Activated CD4-positive, alpha-beta T cell treated with anti-CD3 and anti-CD28 coated beads, Interleukin-2, amount 50 U/mL, for 48 hours (primary cell): Measurements from ENCODE around the gene MTHFD2.

Source experiments
- DNase-seq, 2 experiments: peaks; one replicate each; pipeline ENCODE4 v3.0.0-alpha.2; 2020

Gene MTHFD2

DNA sequence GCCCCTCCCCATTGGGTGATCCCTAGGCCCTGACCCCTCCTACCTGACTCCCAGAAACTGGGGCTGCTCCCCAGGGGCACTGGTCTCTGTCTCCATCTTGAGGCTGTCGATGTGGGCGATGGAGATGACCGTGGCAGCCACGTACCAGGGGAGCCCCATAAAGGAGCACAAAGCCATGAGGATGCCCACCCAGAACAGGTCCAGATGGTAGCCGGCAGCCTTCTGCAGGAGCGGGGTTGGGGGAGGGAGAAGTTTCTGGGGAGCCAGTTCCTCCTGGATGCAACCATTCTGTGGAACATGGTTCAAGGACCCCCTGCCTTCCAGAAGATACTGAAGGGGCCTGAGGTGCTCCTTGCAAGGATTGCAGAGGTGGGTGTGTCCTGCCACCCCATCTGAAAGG lies 34.0 kb downstream of the MTHFD2 start:
- DNase-seq = no peak

GRCh38 chr2:74233648-74234047 lies 35.2 kb downstream of the MTHFD2 start:
- DNase-seq = no peak

DNA sequence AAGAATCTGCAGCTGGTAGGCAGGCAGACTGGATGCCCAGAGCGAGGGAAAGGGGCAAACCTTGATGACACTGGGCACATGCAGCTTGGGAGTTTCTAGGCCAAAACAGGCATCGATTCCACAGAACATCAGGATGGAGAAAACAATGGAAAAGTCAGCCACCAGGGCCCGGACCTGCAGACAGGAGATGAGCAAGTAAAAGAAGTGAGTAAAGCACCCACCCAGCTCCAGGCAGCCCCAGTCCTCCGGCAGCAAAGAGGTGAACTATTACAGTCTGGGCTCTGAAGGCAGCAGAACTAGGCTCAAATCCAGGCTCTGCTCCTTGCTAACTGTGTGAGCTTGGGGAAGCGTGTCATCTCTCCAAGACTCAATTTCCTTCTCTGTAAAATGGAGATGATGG lies 36.6 kb downstream of the MTHFD2 start:
- DNase-seq = no peak

DNA sequence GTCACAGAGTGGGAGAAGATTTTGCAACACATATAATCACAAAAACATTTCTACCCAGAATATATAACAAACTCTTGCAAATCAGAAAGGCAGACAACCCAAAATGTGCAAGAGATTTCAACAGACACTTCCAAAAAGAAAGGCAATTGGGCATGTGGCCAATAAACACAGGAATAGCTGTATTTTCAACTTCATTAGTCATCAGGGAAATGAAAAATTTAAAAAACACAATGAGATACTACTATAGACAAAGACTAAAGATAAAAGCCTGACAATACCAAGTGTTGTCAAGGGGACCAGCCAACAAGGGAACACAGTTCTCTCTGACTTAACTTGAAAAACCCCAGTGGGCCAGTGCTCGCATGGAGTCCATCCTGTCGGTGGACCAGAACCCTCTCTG lies 40.5 kb downstream of the MTHFD2 start:
- DNase-seq = no peak

- DNase-seq = no peak
These were observed 40.9 kb downstream of the MTHFD2 start for GRCh38 chr2:74239346-74239745.

DNA sequence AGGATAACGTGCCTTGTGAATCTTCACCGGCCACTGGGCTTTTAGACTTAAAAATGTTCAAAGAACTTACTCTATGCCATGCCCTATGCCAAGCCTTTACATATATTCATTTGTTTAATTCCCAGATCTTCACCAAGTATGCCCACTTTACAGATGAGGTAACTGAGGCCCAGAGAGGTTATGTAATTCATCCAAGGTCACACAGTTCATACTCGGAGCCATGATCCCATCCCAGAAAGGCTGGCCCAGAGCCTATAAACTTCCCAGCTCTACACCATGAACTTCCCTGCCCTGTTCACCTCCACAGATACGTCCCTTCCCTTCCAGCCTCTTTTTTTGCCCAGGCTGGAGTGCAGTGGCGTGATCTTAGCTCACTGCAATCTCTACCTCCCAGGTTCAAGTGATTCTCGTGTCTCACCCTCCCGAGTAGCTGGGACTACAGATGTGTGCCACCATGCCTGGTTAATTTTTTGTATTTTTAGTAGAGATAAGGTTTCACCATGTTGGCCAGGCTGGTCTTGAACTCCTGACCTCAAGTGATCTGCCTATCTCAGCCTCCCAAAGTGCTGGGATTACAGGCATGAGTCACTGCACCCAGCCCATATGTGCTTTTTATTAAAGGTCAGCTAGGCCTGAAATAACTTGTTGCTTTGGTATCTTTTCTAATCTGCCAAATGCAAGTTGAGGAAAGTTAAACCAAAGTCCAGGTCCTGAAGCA lies 44.1 kb downstream of the MTHFD2 start:
- no peak for DNase-seq

GRCh38 chr2:74244286-74244685 lies 45.9 kb downstream of the MTHFD2 start:
- no peak for DNase-seq

DNA sequence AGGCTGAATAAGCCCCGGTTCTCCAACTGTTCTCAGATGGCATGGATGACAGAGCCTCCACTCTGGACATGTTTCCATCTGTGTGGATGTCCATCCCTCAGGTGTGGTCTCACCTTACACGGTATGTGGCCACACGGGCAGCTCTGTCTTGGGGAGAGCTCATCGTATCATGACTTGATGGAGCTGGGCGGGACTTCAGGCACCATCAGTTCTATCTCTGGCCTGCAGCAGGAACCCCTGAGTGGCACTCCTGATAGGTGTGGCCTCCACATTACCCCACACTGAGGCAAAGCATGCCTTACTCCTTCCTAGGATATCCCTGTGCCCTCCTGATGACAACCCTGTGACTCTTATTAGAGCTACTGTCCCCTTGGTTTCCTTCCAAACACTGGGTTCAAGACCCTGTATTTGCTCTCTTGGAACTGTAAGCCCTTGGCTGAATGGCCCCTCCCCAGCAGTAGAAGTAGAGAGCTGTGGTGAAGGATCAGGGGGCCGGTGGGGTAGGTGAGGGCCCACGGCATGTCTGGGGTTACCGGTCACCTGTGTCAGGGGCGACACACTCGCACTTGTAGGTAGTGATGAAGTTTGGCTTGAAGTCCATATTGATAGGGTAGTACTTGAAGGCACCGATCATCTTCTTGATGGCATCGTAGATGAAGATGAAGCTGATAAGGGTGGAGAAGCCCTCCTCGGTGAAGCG lies 48.2 kb downstream of the MTHFD2 start:
- DNase-seq = no peak

DNA sequence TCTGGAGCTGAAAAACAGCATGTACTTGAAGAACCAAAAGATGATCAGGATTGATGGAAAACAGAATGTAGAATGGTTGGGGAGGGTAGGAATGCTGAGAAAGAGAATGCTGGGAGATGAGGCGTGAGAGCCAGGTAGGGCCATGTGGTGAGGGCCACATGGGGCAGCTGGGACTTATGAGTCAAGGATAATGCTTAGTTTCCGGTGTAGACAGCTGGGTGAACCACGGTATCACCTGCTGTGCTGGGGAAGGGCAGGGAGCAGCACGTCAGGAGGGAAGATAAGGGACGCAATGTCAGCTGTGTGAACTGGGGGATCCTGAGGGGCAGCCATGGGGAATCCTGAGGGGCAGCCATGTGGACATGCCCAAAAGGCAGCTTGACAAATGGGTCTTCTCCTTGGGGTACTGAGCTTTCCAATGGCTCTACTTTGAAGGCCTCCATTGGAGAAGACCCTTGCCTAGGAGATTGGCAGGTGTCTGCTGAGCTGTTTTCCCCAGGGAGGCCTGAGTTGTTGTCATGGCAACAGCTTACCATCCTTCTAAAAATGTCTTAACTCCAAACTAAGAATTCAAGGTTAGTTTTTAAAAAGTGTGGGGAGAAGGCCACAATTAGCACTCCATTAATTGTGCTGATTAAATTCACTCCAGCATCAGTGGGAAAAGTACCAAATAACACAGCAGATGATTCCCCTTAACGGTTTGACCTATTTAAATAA lies 51.1 kb downstream of the MTHFD2 start:
- no peak for DNase-seq

DNA sequence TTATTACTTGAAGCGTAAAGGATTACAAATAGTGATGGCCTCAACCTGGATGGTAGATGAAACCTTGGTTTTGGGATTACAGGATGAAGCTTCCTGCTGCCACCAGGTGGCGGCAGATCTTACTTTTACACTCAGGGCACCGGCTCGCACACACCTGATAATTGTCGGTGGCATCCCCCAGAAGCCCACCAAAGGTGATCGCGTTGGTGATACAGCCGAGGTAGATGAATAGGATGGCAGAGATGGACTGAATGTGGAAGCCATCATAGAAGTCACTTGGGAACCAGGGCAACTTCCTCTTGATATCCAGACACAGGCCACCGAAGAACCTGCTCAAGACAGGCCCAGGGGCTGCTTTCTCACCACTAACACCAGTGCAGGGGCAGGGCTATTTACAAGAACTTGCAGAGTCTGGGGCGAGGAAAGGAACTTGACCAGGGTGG lies 51.8 kb downstream of the MTHFD2 start:
- peak; percentile 52 to 66 for DNase-seq

GRCh38 chr2:74252036-74252435 lies 53.6 kb downstream of the MTHFD2 start:
- DNase-seq = no peak

DNA sequence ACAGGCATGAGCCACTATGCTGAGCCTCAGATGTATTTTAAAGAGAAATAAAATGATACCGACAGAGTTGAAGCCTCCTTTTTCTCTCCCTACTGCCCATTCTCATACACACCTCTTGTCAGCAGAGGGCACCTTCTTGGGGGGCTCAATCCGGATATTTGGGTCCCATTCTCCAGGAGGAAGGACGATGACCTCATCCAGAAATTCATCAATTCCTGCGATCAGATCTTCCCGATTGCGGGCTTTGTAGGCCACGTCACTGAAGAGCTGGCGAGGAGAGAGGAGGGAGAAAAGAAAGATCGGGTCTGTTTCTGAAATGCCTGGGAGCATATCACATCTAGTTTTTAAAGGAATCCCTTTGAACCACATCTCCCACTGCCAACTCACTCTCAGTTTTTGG lies 54.4 kb downstream of the MTHFD2 start:
- no peak for DNase-seq

DNA sequence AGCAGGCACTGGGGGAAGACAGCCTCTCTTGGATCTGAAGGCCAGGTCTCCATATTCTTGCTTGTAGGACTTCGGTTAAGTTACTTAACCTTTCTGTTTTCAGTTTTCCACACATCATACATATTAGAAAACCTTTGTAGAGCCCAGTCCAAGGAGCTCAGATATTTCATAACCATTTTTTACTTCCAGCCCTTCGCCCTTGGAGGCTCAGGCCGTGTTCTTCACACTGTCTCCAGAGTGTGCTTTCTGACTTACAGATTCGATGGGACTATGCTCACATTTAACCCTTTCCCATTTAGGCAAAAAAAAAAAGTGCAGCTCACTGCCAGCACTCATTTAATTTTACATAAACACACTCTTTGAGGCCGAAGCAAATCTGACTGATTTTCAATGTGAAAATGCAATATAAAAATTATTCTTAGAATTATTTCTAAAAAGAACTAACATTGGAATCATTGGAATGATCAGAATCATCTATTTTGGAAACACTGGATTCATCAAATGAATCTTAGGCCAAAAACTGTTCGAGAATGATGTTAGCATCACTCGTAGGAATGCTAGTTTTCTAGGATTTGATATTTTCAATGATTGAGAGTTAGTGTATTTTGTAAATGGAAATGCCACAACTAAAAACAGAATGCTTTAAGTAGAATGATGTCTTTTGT lies 55.0 kb downstream of the MTHFD2 start:
- DNase-seq = no peak

- no peak for DNase-seq
These were observed 55.5 kb downstream of the MTHFD2 start for GRCh38 chr2:74253971-74254310.

- DNase-seq = no peak
These were observed 57.3 kb downstream of the MTHFD2 start for GRCh38 chr2:74255660-74256213.

- DNase-seq = no peak
These were observed 60.8 kb downstream of the MTHFD2 start for GRCh38 chr2:74259191-74259590.

DNA sequence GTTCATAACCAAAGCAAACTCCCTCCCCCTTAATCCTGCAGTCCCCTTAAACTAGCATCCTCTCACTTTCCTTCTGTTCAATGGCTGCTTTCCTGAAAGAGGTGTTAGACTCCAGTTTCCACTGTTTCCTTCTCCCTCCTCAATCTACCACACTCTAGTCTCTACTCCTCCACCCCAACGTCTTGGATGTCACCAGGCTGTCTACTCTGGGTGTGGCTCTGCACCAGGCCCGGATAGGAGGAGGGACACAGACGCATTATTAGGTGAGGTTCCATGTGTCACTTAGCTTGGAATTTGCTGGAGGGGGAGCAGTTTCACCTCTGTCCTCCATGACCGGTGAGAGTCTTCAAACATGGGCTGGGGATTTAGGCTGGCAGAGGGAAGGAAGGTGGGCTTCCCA lies 61.3 kb downstream of the MTHFD2 start:
- no peak for DNase-seq

- no peak for DNase-seq
These were observed 62.1 kb downstream of the MTHFD2 start for GRCh38 chr2:74260495-74260894.

DNA sequence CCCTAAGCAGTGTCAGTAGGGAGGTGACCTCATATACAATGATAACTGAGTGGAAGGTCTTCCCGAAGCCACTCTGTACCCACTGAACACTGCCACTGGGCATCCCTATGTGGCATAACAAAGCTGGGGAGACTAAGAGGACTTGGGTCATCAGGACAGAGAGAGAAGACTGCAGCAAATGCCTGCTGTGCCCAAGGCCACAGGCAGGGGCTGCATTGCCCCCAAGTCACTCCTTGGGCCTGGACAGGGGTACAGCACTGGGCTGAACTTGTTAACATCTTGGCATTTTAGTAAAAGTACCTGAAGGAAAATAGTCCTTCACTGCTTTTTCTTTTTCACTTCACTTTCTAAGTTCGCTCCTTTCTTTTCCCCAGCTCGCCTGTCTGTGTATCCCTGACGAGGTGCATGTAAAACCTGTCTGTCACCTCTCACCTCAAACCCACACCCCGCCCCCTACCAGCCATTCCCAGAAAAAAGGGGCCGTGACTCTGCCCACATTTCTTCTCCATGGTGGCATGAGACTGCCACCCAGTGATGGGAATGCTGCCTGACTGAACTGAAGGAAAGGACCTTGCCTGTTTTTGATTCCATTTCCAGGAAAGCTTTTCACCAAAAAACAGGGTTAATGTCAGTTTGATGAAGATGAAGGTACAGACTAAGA lies 62.9 kb downstream of the MTHFD2 start:
- DNase-seq = no peak

DNA sequence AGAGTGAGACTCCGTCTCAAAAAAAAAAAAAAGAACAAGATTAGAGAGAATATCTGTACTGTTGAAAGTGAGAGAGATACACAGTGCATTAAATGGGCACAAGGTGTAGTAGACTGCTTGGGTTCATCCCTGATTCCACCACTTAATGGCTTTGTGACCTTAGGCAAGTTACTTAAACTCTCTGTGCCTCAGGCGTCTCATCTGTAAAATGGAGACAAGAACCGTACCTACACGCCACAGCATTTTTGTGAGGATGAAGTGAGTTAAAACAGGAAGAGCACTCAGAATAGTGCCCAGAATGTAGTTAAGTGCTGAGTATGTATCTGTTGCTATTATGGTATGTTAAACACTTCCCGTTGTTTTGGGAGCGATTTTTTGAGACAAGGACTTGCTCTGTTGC lies 64.3 kb downstream of the MTHFD2 start:
- DNase-seq = no peak

DNA sequence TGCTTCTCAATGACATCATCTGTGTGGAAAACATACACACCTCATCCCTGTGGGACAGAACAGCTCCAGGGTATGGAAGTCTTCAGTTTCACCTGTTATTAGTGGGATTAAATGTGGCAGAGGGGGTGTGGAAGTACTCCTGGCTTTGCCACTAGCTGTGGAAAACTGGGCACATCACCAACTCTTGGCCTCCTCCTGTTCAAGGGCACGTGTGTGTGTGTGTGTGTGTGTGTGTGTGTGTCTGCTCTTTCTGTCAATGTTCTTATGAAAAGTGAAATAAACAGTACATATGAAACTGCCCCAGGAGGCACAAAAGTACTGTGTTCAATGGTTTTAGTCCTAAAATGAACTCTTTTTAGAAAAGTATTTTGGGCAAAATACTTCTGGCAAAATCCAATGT lies 65.9 kb downstream of the MTHFD2 start:
- DNase-seq = no peak

DNA sequence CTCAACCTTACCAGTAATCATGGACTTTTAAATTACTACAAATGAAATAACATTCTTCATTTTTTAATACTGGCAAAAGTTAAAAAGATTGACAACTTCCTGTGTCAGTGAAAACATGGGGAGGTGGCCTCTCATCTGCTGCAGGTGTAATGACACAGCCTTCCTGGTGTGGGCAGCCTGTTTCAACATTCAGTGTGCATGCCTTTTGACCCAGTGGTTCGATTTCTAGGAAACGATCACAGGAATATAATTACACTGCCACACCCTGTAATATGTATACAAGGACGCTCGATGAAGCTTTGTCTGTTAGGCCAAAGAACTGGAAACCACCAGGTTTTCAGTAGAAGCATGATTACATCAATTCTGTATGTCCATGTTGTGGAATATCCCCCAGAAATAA lies 68.7 kb downstream of the MTHFD2 start:
- DNase-seq = peak; percentile 34 to 53
